ENCODE data around the gene RIN3. TPM values are rescaled to one million over a fixed set of nuclear protein-coding genes. Genes with fewer than 3 reads are reported as not detected.
A peak's percentile ranks its signal among the peaks of the same experiment; 100 is the strongest.

RIN3 gene
- total RNA-seq, 1 experiment from 2014 or later = 4.8 TPM

GRCh38 chr14:92539419-92539818 is 25.8 kb downstream of the RIN3 start:
- Histone ChIP-seq H4K20me1 (ENCODE audit: low read length) (no peaks in the 10 kb centered on the region), H3K4me1 (ENCODE audit: insufficient read depth, low read length) (peaks cover 20% of the 10 kb centered on the region), H3K9me3 (ENCODE audit: low read length) (no peaks in the 10 kb centered on the region), H3F3A (ENCODE audit: low read length, unreplicated experiment) (no peaks in the 10 kb centered on the region), H3K4me3 (ENCODE audit: low read length) (no peak overlapping the region), H3K27ac (ENCODE audit: low read length) (no peak overlapping the region), H3K4me2 (ENCODE audit: low read length) (no peak overlapping the region), H2AFZ (ENCODE audit: low read length) (no peak overlapping the region), H3K36me3 (ENCODE audit: low read depth, low read length) (no peaks in the 10 kb centered on the region), H3K9ac (ENCODE audit: low read length) (no peak overlapping the region), H3K27me3 (ENCODE audit: low read length) (no peaks in the 10 kb centered on the region), H3K79me2 (ENCODE audit: low read length) (peaks cover 7% of the 10 kb centered on the region; the same call in 1 of the 2 replicates), H3K9me2 (replicated peaks; ENCODE audit: low read length) (no peaks in the 10 kb centered on the region)
- DNase-seq (no peak), ATAC-seq (no peak)
- ChIA-PET CTCF (no interaction called here), POLR2A (ENCODE audit: unreplicated experiment) (no interaction called here)
- no TSS peak for BruUV-seq (replicated peaks)
- intact Hi-C loops (cut with micrococcal nuclease) = no loop called here
- TF ChIP-seq CTCF (conservative IDR thresholded peaks at IDR 0.05; ENCODE audit: low read depth, low read length) = no peak
- no peak for TF ChIP-seq EZH2phosphoT487 (IDR thresholded peaks at IDR 0.05; ENCODE audit: borderline replicate concordance, low read length)
- no peak for TF ChIP-seq EZH2 (IDR thresholded peaks at IDR 0.05; ENCODE audit: low read length, unreplicated experiment)

DNA sequence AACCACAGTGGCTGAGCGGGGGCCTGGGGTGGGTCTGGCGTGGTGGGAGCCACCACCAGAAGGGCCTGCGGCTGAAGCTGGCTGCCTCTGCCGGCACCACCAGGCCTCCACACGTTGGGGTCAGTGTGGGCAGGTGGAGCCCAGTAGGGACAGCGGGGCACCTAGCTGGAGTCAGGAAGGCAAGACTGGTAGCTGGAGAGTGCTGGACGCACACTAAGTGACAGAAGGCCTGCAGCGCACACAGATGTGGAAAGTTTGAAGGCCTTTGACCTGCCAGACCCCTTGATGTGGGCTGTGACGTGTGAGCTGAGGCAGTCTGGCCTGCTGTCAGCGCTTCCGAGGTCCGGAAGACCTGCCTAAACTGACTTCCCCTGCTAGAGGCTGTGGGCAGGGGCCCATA is 26.3 kb downstream of the RIN3 start:
- ChIA-PET POLR2A (ENCODE audit: unreplicated experiment) (no interaction called here), CTCF (no interaction called here)
- peak overlapping the region; percentile 75; the same call in 1 of the 2 replicates for H2AFZ ChIP-seq (ENCODE audit: low read length)
- no peaks in the 10 kb centered on the region for H3K9me2 ChIP-seq (replicated peaks; ENCODE audit: low read length)
- H3K79me2 ChIP-seq (ENCODE audit: low read length) = peaks cover 7% of the 10 kb centered on the region; the same call in 1 of the 2 replicates
- no peak for TF ChIP-seq EZH2phosphoT487 (IDR thresholded peaks at IDR 0.05; ENCODE audit: borderline replicate concordance, low read length)
- no peak for TF ChIP-seq EZH2 (IDR thresholded peaks at IDR 0.05; ENCODE audit: low read length, unreplicated experiment)
- TF ChIP-seq CTCF (conservative IDR thresholded peaks at IDR 0.05; ENCODE audit: low read depth, low read length) = no peak
- no peaks in the 10 kb centered on the region for H3K9me3 ChIP-seq (ENCODE audit: low read length)
- no peaks in the 10 kb centered on the region for H4K20me1 ChIP-seq (ENCODE audit: low read length)
- DNase-seq = no peak
- peak overlapping the region; percentile 63 for H3K4me2 ChIP-seq (ENCODE audit: low read length)
- H3K9ac ChIP-seq (ENCODE audit: low read length) = no peak overlapping the region; the same call in 1 of the 2 replicates
- BruUV-seq (replicated peaks) = no TSS peak
- no peak for ATAC-seq
- intact Hi-C loops (cut with micrococcal nuclease) = loop anchor here (5.0 kb wide), 1 partner anchor 38 kb away; no protein-coding TSS in a partner anchor
- peak overlapping the region; percentile 74 for H3K27ac ChIP-seq (ENCODE audit: low read length)
- H3F3A ChIP-seq (ENCODE audit: low read length, unreplicated experiment) = no peaks in the 10 kb centered on the region
- H3K36me3 ChIP-seq (ENCODE audit: low read depth, low read length) = no peaks in the 10 kb centered on the region
- H3K27me3 ChIP-seq (ENCODE audit: low read length) = no peaks in the 10 kb centered on the region
- H3K4me3 ChIP-seq (ENCODE audit: low read length) = no peak overlapping the region
- H3K4me1 ChIP-seq (ENCODE audit: insufficient read depth, low read length) = peaks cover 20% of the 10 kb centered on the region

DNA sequence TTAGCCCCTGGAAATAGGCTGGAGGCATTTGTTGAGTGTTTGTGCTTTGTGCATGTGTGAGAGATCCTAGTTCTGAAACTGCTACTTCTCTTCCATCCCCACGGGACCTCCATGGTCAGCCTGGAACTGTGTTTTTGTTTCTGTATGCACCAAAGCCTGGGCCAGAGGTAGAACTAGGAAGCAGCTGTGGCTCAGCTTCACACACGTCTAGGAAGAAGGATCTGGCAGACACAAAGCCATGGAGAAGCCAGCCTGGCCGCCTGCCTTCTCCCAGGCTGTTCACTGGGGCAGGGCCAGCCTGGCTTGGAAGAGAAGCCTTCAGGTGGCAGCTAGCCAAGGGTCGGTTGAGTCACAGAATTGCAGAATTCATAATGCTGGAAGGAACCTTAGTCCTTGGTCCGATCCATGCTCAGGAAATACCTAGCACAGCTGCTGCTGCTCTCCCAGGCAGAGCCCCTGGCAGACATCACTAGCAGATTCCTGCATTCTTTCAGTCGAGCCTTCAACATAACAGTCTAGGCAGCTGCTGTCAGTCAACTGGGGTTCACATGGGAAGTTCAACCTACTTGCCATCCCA is 27.0 kb downstream of the RIN3 start:
- Histone ChIP-seq H3K4me3 (ENCODE audit: low read length) (no peak overlapping the region), H2AFZ (ENCODE audit: low read length) (peak overlapping the region; percentile 75), H3K4me2 (ENCODE audit: low read length) (peak overlapping the region; percentile 63), H4K20me1 (ENCODE audit: low read length) (no peaks in the 10 kb centered on the region), H3K9me2 (replicated peaks; ENCODE audit: low read length) (no peaks in the 10 kb centered on the region), H3K9me3 (ENCODE audit: low read length) (no peaks in the 10 kb centered on the region), H3K36me3 (ENCODE audit: low read depth, low read length) (no peaks in the 10 kb centered on the region), H3K9ac (ENCODE audit: low read length) (no peak overlapping the region; the same call in 1 of the 2 replicates), H3K27ac (ENCODE audit: low read length) (peak overlapping the region; percentile 74), H3F3A (ENCODE audit: low read length, unreplicated experiment) (no peaks in the 10 kb centered on the region), H3K4me1 (ENCODE audit: insufficient read depth, low read length) (peaks cover 20% of the 10 kb centered on the region), H3K79me2 (ENCODE audit: low read length) (peaks cover 7% of the 10 kb centered on the region; the same call in 1 of the 2 replicates), H3K27me3 (ENCODE audit: low read length) (no peaks in the 10 kb centered on the region)
- no TSS peak for BruUV-seq (replicated peaks)
- TF ChIP-seq EZH2 (IDR thresholded peaks at IDR 0.05; ENCODE audit: low read length, unreplicated experiment) (no peak), CTCF (conservative IDR thresholded peaks at IDR 0.05; ENCODE audit: low read depth, low read length) (no peak), EZH2phosphoT487 (IDR thresholded peaks at IDR 0.05; ENCODE audit: borderline replicate concordance, low read length) (no peak)
- CTCF ChIA-PET = no interaction called here
- DNase-seq (peak; percentile 96), ATAC-seq (peak; percentile 91)
- intact Hi-C loops (cut with micrococcal nuclease) = loop anchor here (5.0 kb wide), 1 partner anchor 38 kb away; no protein-coding TSS in a partner anchor
- POLR2A ChIA-PET (ENCODE audit: unreplicated experiment) = no interaction called here

Data from PC-3 (cell line).